IMR-90 (cell line): ENCODE results near the gene KDM2B. TPM values are rescaled to one million over a fixed set of nuclear protein-coding genes. Genes with fewer than 3 reads are reported as not detected.

Source experiments
- ATAC-seq: fragments of 200-7000 bp; cut with Tn5 transposase; 2 replicates; pipeline ENCODE4 v1.9.1; 2020; ENCODE audit warnings: low read depth, mild to moderate bottlenecking, moderate library complexity
- BruUV-seq: library from RNA; stranded (reverse); fragments of 400-500 nt; replicated peaks from 2 replicates; lab custom pipeline; 2021; lab: Mats Ljungman, UMichigan
- CTCF ChIA-PET: fragments of 300-600 bp; formaldehyde crosslinking; extraction: SDS; loops from one replicate; lab custom pipeline; 2021; ENCODE audit warnings: antibody characterized with exemption; lab: Yijun Ruan, JAX
- POLR2A ChIA-PET: fragments of 300-600 bp; sonication (Branson Sonifier 250); formaldehyde crosslinking; loops from one replicate; lab custom pipeline; 2022; ENCODE audit warnings: antibody characterized with exemption; ENCODE audit not compliant: unreplicated experiment; lab: Charles Lee
- DNase-seq: peaks from one replicate; pipeline ENCODE4 v3.0.0; 2013
- H2AFZ ChIP-seq: replicated peaks from 2 replicates; pipeline ENCODE3; 2013; ENCODE audit warnings: low read length, mild to moderate bottlenecking; ENCODE audit not compliant: poor library complexity
- H2AK5ac ChIP-seq: 2 replicates; pipeline ENCODE4 v1.6.1; 2013; ENCODE audit warnings: low read depth, low read length, inconsistent platforms
- H2AK9ac ChIP-seq: replicated peaks from 2 replicates; pipeline ENCODE3; 2013; ENCODE audit warnings: mild to moderate bottlenecking, low read depth, low read length, moderate library complexity; ENCODE audit not compliant: poor library complexity
- H2BK120ac ChIP-seq: 2 replicates; pipeline ENCODE4 v1.6.1; 2013; ENCODE audit warnings: low read depth, low read length, inconsistent platforms
- H2BK15ac ChIP-seq: 3 replicates; pipeline ENCODE4 v1.6.1; 2013; ENCODE audit warnings: low read depth, low read length, inconsistent platforms
- H2BK20ac ChIP-seq: 2 replicates; pipeline ENCODE4 v1.6.1; 2013; ENCODE audit warnings: low read depth, mild to moderate bottlenecking, inconsistent platforms, low read length, moderate library complexity
- H2BK5ac ChIP-seq: 2 replicates; pipeline ENCODE4 v1.6.1; 2013; ENCODE audit warnings: mild to moderate bottlenecking, low read depth, low read length, inconsistent platforms; ENCODE audit not compliant: poor library complexity, severe bottlenecking
- H3K14ac ChIP-seq: replicated peaks from 2 replicates; pipeline ENCODE4 v1.6.1; 2013; ENCODE audit warnings: low read depth, low read length, inconsistent platforms
- H3K18ac ChIP-seq: 2 replicates; pipeline ENCODE4 v1.6.1; 2013; ENCODE audit warnings: low read depth, low read length, control low read depth
- H3K23ac ChIP-seq: 2 replicates; pipeline ENCODE4 v1.6.1; 2013; ENCODE audit warnings: low read depth, low read length, inconsistent platforms
- H3K27ac ChIP-seq: 2 replicates; pipeline ENCODE4 v1.5.1; 2013; ENCODE audit warnings: mild to moderate bottlenecking, control low read depth, low read length; ENCODE audit not compliant: insufficient read depth
- H3K27me3 ChIP-seq: 2 replicates; pipeline ENCODE4 v1.6.1; 2013; ENCODE audit warnings: low read length; ENCODE audit not compliant: control insufficient read depth, insufficient read depth
- H3K36me3 ChIP-seq: 2 replicates; pipeline ENCODE4 v1.6.1; 2013; ENCODE audit warnings: low read length, mixed read lengths; ENCODE audit not compliant: control insufficient read depth, insufficient read depth
- H3K4ac ChIP-seq: 2 replicates; pipeline ENCODE4 v1.6.1; 2013; ENCODE audit warnings: low read depth, low read length, inconsistent platforms
- H3K4me1 ChIP-seq: 2 replicates; pipeline ENCODE4 v1.6.1; 2013; ENCODE audit warnings: low read length, mixed read lengths; ENCODE audit not compliant: control insufficient read depth, insufficient read depth
- H3K4me2 ChIP-seq: 2 replicates; pipeline ENCODE4 v1.6.1; 2013; ENCODE audit warnings: low read depth, mild to moderate bottlenecking, control low read depth, low read length, moderate library complexity
- H3K4me3 ChIP-seq: 2 replicates; pipeline ENCODE4 v1.5.1; 2013; ENCODE audit warnings: low read depth, mild to moderate bottlenecking, control low read depth, low read length, moderate library complexity; ENCODE audit not compliant: insufficient read depth
- H3K56ac ChIP-seq: 2 replicates; pipeline ENCODE4 v1.6.1; 2013; ENCODE audit warnings: low read length, inconsistent platforms; ENCODE audit not compliant: insufficient read depth; ENCODE audit errors: extremely low read depth
- H3K79me1 ChIP-seq, 2 experiments: 2 replicates each; pipeline ENCODE4 v1.6.1; 2013; ENCODE audit warnings: low read length in 2 of 2, inconsistent platforms in 1 of 2, low read depth in 1 of 2
- H3K9ac ChIP-seq: 2 replicates; pipeline ENCODE4 v1.6.1; 2013; ENCODE audit warnings: low read depth, low read length, control low read depth
- H3K9me1 ChIP-seq: 2 replicates; pipeline ENCODE4 v1.6.1; 2013; ENCODE audit warnings: low read length, inconsistent platforms; ENCODE audit not compliant: insufficient read depth
- H3K9me3 ChIP-seq: 2 replicates; pipeline ENCODE4 v1.6.1; 2013; ENCODE audit warnings: low read length; ENCODE audit not compliant: control insufficient read depth, insufficient read depth
- H4K20me1 ChIP-seq: 2 replicates; pipeline ENCODE4 v1.6.1; 2013; ENCODE audit warnings: low read length, inconsistent platforms; ENCODE audit not compliant: insufficient read depth
- H4K5ac ChIP-seq: 2 replicates; pipeline ENCODE4 v1.6.1; 2013; ENCODE audit warnings: mild to moderate bottlenecking, low read depth, low read length, control low read depth
- H4K8ac ChIP-seq, 2 experiments: 2 replicates each; pipeline ENCODE4 v1.6.1; 2013; ENCODE audit warnings: low read depth in 2 of 2, low read length in 2 of 2, control low read depth in 1 of 2, inconsistent platforms in 1 of 2
- H4K91ac ChIP-seq: 2 replicates; pipeline ENCODE4 v1.6.1; 2013; ENCODE audit warnings: low read depth, low read length, inconsistent platforms; ENCODE audit not compliant: insufficient read depth
- BHLHE40 ChIP-seq: fragments of 150-350 bp; IDR thresholded peaks from 2 replicates; pipeline ENCODE4 v1.6.1; 2016; ENCODE audit warnings: mild to moderate bottlenecking, low read depth, low read length
- CEBPB ChIP-seq: IDR thresholded peaks from 2 replicates; pipeline ENCODE4 v1.6.1; 2012; ENCODE audit warnings: low read depth, low read length, improper control_type of control experiment
- CHD1 ChIP-seq: IDR thresholded peaks from 2 replicates; pipeline ENCODE4 v1.6.1; 2012; ENCODE audit warnings: low read depth, low read length, improper control_type of control experiment
- CTCF ChIP-seq: conservative IDR thresholded peaks from 2 replicates; pipeline ENCODE4 v1.5.1; 2012; ENCODE audit warnings: mild to moderate bottlenecking, low read depth, low read length, improper control_type of control experiment
- ELK1 ChIP-seq: fragments of 150-350 bp; IDR thresholded peaks from 2 replicates; pipeline ENCODE4 v1.6.1; 2016; ENCODE audit warnings: low read depth, mild to moderate bottlenecking, low read length, moderate library complexity, borderline replicate concordance
- FOS ChIP-seq: fragments of 150-350 bp; IDR thresholded peaks from 2 replicates; pipeline ENCODE4 v1.6.1; 2016; ENCODE audit warnings: low read depth, low read length
- MAZ ChIP-seq: IDR thresholded peaks from 2 replicates; pipeline ENCODE4 v1.6.1; 2012; ENCODE audit warnings: low read depth, mild to moderate bottlenecking, low read length, improper control_type of control experiment, moderate library complexity, borderline replicate concordance
- MXI1 ChIP-seq: IDR thresholded peaks from 2 replicates; pipeline ENCODE4 v1.6.1; 2012; ENCODE audit warnings: low read depth, mild to moderate bottlenecking, low read length, moderate library complexity, borderline replicate concordance
- NFE2L2 ChIP-seq: fragments of 150-350 bp; IDR thresholded peaks from 2 replicates; pipeline ENCODE4 v1.6.1; 2016; ENCODE audit warnings: low read depth, mild to moderate bottlenecking, low read length
- POLR2A ChIP-seq: IDR thresholded peaks from 2 replicates; pipeline ENCODE4 v1.6.1; 2012; ENCODE audit warnings: mild to moderate bottlenecking, low read depth, low read length
- RAD21 ChIP-seq: IDR thresholded peaks from 2 replicates; pipeline ENCODE4 v1.6.1; 2012; ENCODE audit warnings: low read length, improper control_type of control experiment
- RFX5 ChIP-seq: IDR thresholded peaks from 2 replicates; pipeline ENCODE4 v1.8.0; 2012; ENCODE audit warnings: low read depth, mild to moderate bottlenecking, low read length, moderate library complexity
- SMC3 ChIP-seq: fragments of 150-350 bp; IDR thresholded peaks from 2 replicates; pipeline ENCODE4 v1.6.1; 2016; ENCODE audit warnings: low read depth, mild to moderate bottlenecking, antibody characterized with exemption, low read length, moderate library complexity
- WGBS, 2 experiments: methylation state at CpG; one replicate each; pipeline versions ENCODE4 v1.1.5 to v1.1.7; 2013; ENCODE audit warnings: missing lambda C conversion rate in 2 of 2; ENCODE audit not compliant: insufficient read length in 1 of 2; ENCODE audit errors: extremely low coverage in 2 of 2; 5-methylcytosine and 5-hydroxymethylcytosine counted together
- dilution Hi-C: fragments of 300-500 bp; cut with HindIII; formaldehyde crosslinking; loops from one replicate; pipeline ENCODE4 v1.14.3; 2018; ENCODE audit warnings: low sequenced_read_pairs; ENCODE audit not compliant: unreplicated experiment
- in situ Hi-C: fragments of 300-500 bp; cut with MboI; formaldehyde crosslinking; loops from 3 replicates; pipeline ENCODE4 v1.14.3; 2019; ENCODE audit warnings: low sequenced_read_pairs, inconsistent platforms, mixed read lengths
- intact Hi-C: fragments of 100-400 bp; cut with micrococcal nuclease; formaldehyde crosslinking; loops from 2 replicates; pipeline ENCODE4 v1.10.0; 2022
- polyA plus RNA-seq, 3 experiments: library from polyadenylated mRNA; depleted of rRNA; stranded (reverse); fragments of >200 nt; gene quantifications; 2 replicates each; pipeline ENCODE4 v1.2.3, GENCODE V29; 2012; ENCODE audit warnings: low replicate concordance in 1 of 3
- total RNA-seq: library from RNA; depleted of rRNA; stranded (reverse); fragments of >200 nt; gene quantifications from 2 replicates; pipeline ENCODE4 v1.2.3, GENCODE V29; 2012
- TF ChIP-seq, protein P1 (sequence below): fragments of 150-350 bp; IDR thresholded peaks from 2 replicates; pipeline ENCODE4 v1.6.1; 2017; ENCODE audit warnings: mild to moderate bottlenecking, antibody characterized with exemption, low read length, low read depth

KDM2B gene
- total and polyA plus RNA-seq, 2 of the 4 experiments (the other 2 are of a cell fraction), result 22.6 to 24.2 TPM

GRCh38 chr12:121575952-121576625 lies 4.7 kb downstream of the KDM2B start:
- peak overlapping the region; percentile 78 to 93; a peak in 3 of 4 replicates for H4K8ac ChIP-seq
- in situ Hi-C loops (no loop called here), dilution Hi-C loops (no loop called here), intact Hi-C loops (no loop called here)
- H3K4me2 ChIP-seq, result no peak overlapping the region
- peak overlapping the region; percentile 26; the same call in 1 of the 2 replicates for H4K5ac ChIP-seq
- peaks cover 20 to 43% of the 10 kb centered on the region in 2 experiments for H3K79me1 ChIP-seq
- peak overlapping the region; percentile 96 for H3K4ac ChIP-seq
- peak overlapping the region; percentile 68; the same call in 2 of the 3 replicates for H2BK15ac ChIP-seq
- peak overlapping the region; percentile 90 for H3K14ac ChIP-seq
- no peak overlapping the region for H3K4me3 ChIP-seq
- peak overlapping the region; percentile 84 for H2AFZ ChIP-seq
- no peak overlapping the region for H3K18ac ChIP-seq
- no peak for ATAC-seq
- H3K9me1 ChIP-seq, result peaks cover 7% of the 10 kb centered on the region
- H3K36me3 ChIP-seq, result peaks cover 15% of the 10 kb centered on the region
- H4K91ac ChIP-seq, result peak overlapping the region; percentile 96
- WGBS, 2 experiments, result 87% methylated on average over 5 of the region's 13 CpGs; no CpG with 5 or more reads in 1 of the 2 experiments
- peak overlapping the region; percentile 83; the same call in 1 of the 2 replicates for H3K56ac ChIP-seq
- peak overlapping the region; percentile 92 for H2BK120ac ChIP-seq
- DNase-seq, result no peak
- no peaks in the 10 kb centered on the region for H3K9me3 ChIP-seq
- H2AK9ac ChIP-seq, result peak overlapping the region; percentile 12
- no peaks in the 10 kb centered on the region for H4K20me1 ChIP-seq
- no peak overlapping the region; the same call in 1 of the 2 replicates for H2AK5ac ChIP-seq
- H3K23ac ChIP-seq, result peak overlapping the region; percentile 69
- CTCF ChIA-PET, result interaction anchor here (1.4 to 1.9 kb wide), 3 partner anchors 23 to 51 kb away, joined by 4 to 12 read pairs (median 6); partner anchors contain the start of gene ORAI1
- H3K4me1 ChIP-seq, result peaks cover 19% of the 10 kb centered on the region
- peak overlapping the region; percentile 85 for H2BK5ac ChIP-seq
- no peaks in the 10 kb centered on the region for H3K27me3 ChIP-seq
- peak overlapping the region; percentile 76; the same call in 1 of the 2 replicates for H2BK20ac ChIP-seq
- no TSS peak for BruUV-seq
- peak overlapping the region; percentile 68 for H3K9ac ChIP-seq
- H3K27ac ChIP-seq, result peak overlapping the region; percentile 79
- POLR2A ChIA-PET, result interaction anchor here (0.5 kb wide), 1 partner anchor 175 kb away, joined by 3 read pairs; no protein-coding TSS in a partner anchor
- no peak for TF ChIP-seq RFX5
- TF ChIP-seq CTCF, result no peak
- TF ChIP-seq CEBPB, result no peak
- TF ChIP-seq, protein P1, sequence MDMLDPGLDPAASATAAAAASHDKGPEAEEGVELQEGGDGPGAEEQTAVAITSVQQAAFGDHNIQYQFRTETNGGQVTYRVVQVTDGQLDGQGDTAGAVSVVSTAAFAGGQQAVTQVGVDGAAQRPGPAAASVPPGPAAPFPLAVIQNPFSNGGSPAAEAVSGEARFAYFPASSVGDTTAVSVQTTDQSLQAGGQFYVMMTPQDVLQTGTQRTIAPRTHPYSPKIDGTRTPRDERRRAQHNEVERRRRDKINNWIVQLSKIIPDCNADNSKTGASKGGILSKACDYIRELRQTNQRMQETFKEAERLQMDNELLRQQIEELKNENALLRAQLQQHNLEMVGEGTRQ, result no peak
- TF ChIP-seq CHD1, result no peak
- no peak for TF ChIP-seq NFE2L2
- TF ChIP-seq POLR2A, result no peak
- TF ChIP-seq BHLHE40, result no peak
- no peak for TF ChIP-seq RAD21
- no peak for TF ChIP-seq FOS
- no peak for TF ChIP-seq SMC3
- TF ChIP-seq MAZ, result no peak
- TF ChIP-seq ELK1, result no peak
- TF ChIP-seq MXI1, result no peak
